GM18519 (cell line): Measurements from ENCODE around the gene MOB2.
A peak's percentile ranks its signal among the peaks of the same experiment; 100 is the strongest.

Experiments
- ATAC-seq: cut with Tn5 transposase; IDR thresholded peaks from one replicate; pipeline ENCODE4 v1.9.1; 2021; ENCODE audit warnings: mild to moderate bottlenecking, moderate library complexity; ENCODE audit not compliant: unreplicated experiment, low FRiP score

MOB2 gene, protein sequence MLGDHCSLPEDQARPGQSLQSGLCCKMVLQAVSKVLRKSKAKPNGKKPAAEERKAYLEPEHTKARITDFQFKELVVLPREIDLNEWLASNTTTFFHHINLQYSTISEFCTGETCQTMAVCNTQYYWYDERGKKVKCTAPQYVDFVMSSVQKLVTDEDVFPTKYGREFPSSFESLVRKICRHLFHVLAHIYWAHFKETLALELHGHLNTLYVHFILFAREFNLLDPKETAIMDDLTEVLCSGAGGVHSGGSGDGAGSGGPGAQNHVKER

DNA sequence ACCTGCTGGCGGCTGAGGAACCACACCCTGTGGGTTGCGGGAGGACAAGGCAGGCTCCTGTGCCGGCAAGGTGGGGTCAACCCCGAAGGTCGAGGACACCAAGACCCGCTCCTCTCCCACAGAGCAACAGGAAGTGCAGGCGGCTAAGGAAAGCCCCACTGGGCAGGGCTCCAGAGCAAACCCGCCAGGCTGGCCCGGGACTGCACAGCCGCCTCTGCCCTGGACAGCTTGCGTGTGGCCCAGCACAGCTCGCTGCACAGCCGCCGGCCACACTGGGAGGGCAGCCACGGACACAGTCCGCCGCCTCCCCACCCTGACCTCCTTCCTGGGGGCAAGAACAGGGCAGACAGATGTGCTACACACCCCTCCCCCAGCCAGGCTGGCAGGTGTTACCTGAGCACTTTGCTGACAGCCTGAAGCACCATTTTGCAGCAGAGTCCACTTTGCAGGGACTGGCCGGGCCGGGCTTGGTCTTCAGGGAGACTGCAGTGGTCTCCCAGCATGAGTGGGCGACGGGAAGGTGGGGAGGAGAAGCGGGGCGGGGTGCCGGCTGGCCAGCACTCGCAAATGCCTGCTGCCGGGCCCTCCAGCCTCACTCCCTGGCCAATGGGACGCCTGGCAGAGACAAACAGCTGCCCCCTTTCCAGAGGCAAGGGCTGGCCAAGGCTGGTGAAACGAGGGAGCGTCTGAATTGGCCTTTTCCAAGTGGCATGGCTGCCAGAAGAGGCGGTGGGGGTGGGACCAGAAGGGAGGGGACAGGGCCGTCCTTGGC, at the start of gene MOB2:
Gene MOB2 (minus strand): TSS at position 726 of the 772 bp plus-strand sequence. CDS start 223 bp downstream, at position 503.
- ATAC-seq, result no peak

DNA sequence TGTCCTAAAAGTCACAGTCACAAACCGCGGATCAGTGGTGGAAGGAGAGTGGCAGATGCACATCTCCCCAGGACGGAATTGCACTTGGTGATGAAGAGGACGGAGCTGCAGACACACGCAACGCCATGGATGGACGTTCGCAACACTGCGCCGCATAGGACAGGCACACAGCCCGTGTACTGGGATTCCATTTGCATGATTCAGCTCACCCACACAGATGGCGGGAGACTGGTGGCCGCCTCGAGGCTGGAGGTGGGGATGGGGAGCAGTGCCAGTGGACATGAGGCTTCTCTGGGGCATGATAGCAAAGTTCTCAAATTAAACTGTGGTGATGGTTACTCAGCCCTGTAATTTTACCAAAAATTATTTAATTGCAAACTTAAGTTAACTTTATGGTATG, 48.1 kb upstream of the MOB2 start:
- no peak for ATAC-seq

DNA sequence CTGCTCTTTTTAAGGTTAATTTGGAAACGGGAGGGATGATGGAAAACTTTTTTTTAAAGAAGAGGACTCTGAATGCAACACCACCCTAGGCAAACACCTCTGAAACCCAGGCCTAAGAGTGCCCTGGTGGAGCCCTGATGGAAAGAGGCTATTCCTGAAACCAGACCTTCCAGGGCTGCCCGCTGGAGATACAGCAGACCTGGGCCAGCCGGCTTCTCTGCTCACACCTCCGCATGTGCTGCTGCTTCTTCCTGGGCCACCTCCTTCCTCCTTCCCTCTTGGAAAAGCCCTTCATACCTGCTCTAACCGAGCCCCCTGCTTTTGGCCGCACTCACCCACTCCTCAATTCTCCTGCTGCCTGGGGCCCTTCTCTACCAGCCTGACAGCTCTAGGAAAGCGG, 47.6 kb upstream of the MOB2 start:
- no peak for ATAC-seq

DNA sequence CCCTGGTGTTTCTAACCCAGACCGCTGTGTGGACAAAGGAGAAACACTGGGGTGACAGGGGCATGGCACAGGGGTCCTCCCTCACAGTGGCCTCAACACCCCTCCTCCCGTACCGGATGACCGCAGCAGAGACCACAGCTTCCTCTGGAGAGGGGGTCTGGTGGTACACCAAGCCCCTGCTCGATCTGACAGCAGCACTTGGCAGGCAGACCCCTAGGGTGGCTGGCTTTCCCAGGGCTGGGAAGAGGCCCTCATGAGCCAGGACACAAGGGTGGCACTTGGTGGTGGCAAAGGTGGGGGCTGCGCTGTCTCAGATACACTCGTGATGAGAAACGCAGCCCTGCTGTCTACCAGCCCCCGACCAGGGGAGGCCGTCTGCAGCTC, 46.8 kb upstream of the MOB2 start:
- no peak for ATAC-seq

DNA sequence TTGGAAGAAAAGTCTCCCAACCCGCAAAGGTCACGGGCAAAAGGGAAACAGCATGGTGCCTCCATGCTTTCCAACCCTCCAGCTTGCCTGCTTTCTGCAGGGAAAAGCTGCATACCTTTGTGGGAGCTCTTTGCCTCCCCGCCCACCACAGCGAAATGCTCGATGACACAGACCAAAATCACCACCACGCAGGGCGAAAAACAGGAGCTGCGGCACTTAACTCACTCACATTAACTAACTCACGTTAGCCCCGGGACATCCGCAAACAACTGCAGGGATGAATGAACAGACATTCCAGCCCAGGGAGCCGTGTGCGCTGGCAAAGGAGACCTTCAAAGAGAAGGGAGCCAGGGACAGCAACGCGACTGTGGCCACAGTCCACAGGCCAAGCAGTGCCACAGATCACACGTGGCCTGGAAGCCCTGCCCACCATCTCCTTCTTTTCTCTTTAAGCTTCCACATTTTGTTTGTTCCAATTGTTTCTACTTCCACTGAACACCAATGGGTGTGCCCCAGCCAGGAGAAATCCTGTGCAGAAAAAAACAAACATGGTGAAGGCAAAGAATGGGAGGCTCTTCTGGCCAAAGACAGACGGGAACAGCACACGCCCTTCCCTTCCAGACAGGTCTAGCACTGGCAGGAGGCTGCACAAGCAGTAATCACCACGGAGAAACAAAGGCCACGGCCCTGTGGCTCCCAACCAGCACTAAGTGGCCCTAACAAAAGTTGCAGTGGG, 46.2 kb upstream of the MOB2 start:
- no peak for ATAC-seq

DNA sequence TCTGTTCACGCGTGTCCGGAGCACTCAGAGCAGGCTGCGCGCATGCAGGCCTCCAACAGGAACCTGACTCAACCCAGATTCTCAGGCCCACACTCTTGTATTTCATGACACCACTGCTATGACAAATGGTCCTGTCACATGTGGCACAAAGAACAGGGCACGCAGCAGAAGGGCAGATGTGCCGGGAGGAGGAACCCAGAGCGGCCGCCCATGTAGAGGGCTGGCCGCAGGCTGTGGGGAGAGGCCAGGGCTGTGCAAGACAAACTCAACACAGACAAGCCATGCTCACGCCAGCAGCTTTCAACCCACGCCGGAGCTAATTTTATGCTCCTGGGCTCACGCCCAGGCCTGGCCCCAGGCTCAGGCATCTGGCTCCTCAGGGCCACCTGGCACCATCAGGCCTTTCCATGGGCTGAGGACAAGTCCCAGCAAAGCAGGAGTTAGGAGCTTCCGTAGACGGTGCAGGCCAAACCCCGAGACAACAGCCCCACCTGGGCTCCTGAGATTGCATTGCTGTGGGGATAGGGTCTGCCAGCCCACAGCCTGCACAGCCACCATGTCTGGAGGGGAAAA, 45.5 kb upstream of the MOB2 start:
- no peak for ATAC-seq

DNA sequence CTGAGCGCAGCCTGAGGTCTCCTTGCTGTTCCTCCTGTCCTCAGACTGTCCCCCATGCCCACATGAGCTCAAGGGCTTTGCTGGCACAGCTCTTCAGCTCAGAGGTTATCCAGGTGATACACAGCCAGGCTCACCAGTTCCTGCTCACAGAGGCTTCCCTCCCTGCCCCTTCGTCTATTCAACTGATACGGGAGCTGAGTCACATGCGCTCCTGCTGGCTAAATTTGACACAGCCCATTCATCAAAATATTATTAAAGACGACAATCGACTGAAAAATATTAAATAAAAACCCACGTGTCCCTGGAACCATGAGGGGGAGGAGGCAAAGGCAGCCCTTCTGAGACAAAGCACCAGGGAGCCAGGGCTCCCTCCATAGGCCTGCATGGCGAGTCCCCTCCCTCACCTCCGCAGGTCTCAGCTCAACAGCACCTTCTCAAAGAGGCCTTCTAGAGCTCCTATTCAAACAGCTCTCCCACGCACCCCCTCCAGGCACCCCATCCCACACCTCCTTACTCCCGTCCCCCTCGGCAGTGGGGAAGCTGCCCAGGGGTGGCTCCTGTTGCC, 45.0 kb upstream of the MOB2 start:
- no peak for ATAC-seq

DNA sequence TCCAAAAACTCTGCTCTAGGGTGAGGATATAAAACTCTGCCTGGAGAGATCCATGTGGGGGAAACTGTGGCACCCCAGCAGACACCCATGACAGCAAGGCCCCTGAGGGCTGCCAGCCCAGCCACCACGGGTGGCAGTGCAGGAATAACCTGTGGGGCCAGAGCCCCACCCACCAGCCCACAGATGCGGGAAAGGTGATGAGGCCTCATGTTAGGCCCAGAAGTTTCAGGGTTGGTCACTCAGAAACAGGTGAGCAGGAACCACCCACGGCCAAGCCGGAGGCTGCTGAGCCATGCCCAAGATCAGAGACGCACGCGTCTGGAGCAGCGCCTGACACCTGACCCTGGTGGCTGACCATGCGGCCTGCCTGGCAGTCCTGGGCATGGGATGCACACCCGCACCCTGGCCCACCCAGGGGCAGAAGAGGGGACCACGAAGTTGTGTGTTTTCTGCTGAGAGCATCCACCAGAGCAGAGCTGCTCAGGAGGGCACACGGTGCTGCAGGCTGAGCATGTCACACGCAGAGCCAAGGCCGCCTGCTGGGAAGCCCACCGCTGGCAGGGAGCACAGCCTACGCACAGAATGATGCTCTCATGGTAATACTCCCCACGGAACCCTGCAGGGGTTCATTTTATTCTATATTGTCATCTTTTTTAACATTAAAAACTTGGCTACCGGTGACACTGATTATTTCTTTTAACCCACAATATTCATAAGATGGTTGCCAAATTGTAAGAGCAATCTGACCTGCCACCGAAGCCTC, 44.3 kb upstream of the MOB2 start:
- ATAC-seq, result no peak

DNA sequence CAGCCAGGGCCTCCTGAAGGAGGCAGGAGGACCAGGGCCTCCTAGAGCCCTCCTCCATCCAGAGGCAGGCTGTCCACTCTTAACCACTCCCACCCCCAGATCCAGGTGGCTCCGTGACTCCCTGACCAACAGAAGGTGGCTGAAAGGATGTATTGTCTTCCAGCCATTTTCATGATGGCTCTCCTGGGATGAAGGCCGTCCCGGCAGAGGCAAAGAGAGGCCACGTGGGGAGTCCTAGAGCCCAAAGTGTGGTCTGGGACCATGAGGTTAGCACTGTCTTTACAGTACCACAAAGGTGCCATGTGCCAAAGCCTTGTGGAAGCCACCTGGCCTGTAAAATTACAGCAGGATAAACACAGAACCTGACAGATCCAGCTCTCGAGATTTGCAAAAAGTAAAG, 43.2 kb upstream of the MOB2 start:
- no peak for ATAC-seq

DNA sequence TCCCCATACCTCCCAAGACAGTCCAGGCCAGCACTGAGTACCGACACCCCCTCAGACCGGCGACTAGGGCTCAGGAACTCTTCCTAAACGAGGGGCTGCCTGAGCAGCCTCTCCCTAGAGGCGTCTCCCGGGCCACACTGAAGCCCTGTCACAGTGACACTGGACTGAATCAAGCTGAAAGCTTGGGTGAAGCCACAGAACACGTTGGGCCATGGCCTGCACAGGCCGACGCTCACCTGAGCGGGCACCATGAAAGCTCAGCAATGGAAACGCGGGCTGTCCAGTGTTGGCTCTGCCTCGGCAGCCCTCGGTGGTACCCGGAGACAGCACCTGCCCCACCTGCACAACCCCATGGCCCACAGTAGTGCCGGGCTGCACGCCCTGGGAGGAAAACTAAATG, 42.7 kb upstream of the MOB2 start:
- ATAC-seq, result no peak

DNA sequence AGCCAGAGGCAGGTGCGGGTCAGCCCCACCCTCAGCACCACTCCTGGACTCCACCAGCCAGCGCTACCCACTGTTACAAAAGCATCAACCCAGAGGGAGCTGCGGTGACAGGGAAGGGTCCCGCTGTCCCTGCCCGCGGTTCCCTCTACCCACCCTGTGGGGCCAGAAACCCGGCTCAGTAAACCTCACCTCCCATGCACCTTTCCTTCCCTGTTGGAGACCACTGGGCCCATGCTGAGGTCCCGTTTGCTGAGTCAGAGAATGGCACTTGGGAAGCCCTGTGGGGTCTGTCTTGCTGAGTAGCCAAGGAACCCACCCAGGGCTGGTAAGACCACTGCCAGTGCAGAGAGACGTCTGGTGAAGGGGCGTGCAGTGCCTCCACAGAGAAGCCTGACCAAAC, 42.1 kb upstream of the MOB2 start:
- ATAC-seq, result no peak

DNA sequence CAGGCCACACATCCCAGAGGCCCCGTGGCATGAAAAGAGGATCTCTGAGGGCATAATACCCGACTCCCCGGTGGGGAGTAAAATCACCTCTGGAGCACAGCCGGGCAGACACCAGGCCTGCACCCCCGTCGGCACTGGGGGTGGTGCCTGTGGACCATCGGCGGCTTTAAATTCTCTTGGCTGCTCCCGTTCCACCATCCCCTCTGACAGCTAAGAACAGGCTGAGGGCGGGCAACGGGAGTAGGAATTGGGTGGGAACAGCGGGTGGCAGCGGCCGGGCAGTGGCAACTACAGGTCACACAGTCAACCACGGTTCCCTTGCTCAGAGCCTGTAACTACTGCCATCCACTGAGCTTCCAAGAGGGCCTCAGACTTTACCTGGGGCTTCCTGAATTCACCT, 40.2 kb upstream of the MOB2 start:
- ATAC-seq, result no peak

DNA sequence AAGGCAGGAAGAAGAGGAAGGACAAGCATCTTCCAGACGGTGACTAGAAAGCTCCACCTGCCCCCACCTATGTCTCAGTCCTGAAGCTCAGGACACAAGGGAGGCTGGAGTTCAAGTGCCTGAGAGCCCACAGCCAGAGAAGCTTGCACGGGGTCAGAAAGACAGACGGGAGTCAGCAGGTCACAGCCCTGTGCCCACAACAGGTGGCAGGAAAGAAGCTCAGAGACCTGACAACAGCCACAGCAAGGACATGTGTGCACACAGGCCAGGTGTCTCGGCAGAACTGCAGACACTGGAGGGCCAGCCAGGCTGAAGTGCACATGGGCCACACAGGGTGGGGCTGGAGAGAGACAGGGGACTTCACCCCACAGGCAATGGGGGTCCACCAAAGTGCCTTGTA, 37.2 kb upstream of the MOB2 start:
- ATAC-seq, result no peak

DNA sequence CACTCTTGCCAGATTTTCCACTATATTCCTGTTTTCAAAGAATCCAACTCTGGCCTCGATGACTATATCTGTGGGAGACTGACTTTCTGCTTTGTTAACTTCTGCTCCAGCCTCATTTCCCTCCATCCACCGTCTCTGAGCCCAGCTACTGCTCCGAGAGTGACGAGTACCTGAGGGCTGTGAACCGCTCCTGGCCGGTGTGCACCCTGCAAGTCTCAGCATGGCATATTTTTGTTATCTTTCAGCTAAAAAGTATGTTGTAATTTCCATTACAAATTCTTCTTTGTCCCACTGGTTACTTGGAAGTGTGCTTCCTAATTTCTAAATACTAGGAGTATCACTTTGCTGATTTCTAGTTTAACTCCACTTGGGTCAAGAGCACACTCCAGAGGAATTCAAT, 36.5 kb upstream of the MOB2 start:
- no peak for ATAC-seq

DNA sequence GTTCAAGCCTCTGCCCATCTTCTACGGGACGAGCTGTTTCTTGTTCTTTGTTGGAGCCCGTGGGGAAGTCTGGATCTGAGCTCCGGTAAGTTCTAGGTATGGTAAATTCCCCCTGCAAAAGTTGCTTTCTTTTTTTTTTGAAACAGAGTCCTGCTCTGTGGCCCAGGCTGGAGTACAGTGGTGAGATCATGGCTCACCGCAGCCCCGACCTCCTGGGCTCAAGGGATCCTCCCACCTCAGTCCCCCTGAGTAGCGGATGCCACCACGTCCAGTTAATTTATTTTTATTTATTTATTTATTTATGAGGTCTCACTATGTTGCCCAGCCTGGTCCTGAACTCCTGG, 35.5 kb upstream of the MOB2 start:
- ATAC-seq, result no peak

DNA sequence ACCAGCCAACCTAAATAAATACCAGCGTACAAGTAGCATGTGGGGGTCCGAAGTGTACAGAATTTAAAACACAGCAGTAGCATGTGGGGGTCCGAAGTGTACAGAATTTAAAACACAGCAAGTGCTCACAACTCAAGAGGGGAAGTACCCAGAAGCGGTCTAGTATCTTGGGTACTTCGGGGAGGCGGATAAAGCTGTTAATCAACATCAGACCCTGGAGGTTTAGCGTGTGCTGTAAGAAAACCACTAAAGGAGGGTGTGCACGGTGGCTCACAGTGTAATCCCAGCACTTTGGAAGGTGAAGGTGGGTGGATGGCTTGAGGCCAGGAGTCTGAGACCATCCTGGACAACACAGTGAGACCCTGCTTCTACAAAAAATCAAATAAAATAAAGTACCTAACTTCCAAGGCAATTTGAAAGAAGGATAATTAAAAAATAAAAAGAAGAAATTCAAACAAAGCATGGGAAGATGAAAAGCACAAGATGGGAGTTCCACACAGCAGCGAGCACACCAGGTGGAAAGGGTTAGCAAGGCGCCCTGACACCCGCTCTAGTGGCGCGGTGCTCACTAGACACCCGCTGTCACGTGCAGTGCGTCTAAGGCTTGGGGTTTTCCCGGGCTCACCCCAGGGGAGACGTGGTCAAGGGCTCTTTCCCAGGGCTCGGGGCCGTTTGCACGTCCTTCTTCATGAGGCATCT, 35.0 kb upstream of the MOB2 start:
- ATAC-seq, result peak; percentile 67

DNA sequence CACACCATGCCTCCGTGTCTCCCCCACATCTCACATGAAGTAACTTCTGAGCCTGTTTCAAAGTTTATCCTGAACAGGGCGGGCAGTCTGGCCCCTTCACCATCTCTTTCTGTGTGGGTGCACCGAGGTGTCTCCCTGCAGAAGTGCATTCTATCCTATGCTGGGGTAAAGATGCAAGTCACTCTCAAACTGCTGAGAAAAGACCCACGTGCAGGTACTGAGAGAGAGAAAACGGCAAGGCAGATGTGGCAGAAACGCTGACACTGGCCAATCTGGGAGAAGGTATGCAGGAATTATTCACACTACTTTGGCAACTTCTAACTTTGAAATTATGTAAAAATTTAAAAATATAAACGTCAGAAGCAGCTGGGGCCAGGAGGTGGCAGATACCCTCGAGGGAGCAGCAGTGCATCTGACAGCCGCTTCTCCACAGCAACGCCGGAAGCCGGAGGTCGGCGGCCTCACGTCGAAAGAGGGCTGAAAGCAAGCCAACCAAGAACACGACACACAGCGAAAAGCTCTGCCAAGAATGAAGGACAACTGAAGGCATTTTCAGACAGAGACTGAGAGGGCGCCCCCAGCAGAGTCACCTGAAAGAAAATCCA, 34.2 kb upstream of the MOB2 start:
- no peak for ATAC-seq

DNA sequence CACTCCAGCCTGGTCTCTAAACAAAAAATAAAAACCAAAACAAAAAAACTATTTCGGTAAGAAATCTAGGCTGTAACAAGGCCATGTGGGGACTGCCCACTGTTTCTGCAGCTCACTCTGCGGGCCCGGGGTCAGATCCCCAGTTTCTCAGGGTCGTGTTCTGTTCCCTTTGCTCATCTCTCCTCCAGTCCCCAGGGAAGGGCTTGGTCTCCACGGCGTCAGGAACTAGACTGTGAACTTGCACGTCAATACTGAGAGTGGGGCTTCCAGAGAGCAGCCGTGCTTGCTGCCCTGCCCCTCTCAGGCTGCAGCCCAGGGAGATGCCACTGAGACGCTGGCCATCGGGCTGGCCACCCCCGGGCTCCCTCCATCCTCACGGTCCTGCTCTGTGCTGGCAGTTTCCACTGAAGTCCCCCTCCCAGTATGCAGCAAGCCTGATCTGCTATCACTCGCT, 33.7 kb upstream of the MOB2 start:
- no peak for ATAC-seq
